ENCODE measurements around the gene CEL. TPM values are rescaled to one million over a fixed set of nuclear protein-coding genes. Genes with fewer than 3 reads are reported as not detected.

CEL gene
- total RNA-seq, 1 experiment from 2014 or later = 3.6 TPM

DNA sequence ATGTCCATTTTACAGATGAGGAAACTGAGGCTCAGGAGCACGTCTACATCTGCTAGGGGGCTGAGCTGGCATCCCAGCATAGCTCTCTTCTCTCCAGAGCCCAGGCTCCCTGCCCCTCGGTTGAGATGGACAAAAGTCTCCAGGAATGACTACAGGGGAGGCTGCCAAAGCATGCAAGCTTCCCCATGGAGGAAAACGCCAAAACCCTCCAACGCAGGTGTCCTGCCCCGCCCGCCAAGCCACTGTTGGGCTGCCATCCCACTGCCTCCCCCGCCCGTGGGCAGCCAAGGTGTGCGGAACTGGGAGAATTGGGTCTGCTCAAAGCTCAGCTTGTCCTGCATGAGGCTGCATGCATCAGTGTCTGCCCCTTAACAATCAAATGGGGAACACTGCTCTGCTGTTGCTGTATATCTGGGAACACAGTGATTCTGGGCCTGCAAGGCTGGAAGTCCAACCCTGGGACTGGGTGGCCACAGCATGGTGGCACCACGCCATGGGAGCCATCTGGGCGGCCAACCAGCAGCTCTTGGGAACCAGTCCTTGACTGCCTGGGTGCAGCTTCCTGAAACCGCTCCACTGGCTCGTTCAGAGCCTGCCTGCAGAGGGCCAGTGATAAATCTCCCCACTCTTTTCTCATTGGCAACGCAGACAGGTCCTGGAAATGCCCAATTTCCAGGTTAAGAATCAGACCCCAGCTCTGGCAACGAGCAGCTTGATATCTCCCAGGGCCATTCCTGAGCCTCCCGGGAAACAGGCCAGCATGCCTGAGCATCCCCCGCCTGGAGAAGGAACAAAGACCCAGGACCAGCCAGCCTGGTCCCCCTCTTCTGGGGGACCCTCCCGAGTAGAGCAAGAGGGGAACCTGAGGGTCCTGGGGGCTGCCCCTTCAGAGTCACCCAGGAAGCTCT, 55.7 kb downstream of the CEL start:
- H2AFZ ChIP-seq (ENCODE audit: low read length) = no peak overlapping the region
- H3K27me3 Mint-ChIP-seq (ENCODE audit: low read depth) = peaks cover 40% of the 10 kb centered on the region
- no peak overlapping the region for H3K4ac ChIP-seq (ENCODE audit: low read depth, low read length)
- H3K27ac ChIP-seq (ENCODE audit: insufficient read length, low read depth, low read length) = no peak overlapping the region
- H3K79me2 ChIP-seq (ENCODE audit: insufficient read depth, low read length) = no peaks in the 10 kb centered on the region
- WGBS (ENCODE audit: extremely low coverage, insufficient read length, low lambda C conversion rate) = no CpG with 5 or more reads among the region's 18 CpGs
- H3K9ac ChIP-seq (ENCODE audit: extremely low read depth, insufficient read length, low read length) = no peak overlapping the region
- no peaks in the 10 kb centered on the region; a peak in 1 of 7 replicates for H3K36me3 Mint-ChIP-seq (ENCODE audit: insufficient read depth in 1 of 3, low read depth in 3 of 3)
- H3K27me3 ChIP-seq (ENCODE audit: insufficient read depth, low read length) = peaks cover 8% of the 10 kb centered on the region; the same call in 1 of the 2 replicates
- H3K14ac ChIP-seq (ENCODE audit: insufficient read depth, low read length) = no peak overlapping the region
- peaks cover 11 to 31% of the 10 kb centered on the region in 2 experiments for H3K4me1 Mint-ChIP-seq
- H3K4me1 ChIP-seq (ENCODE audit: insufficient read depth, low read length) = peaks cover 3% of the 10 kb centered on the region; the same call in 1 of the 2 replicates
- no peak overlapping the region for H2BK15ac ChIP-seq (ENCODE audit: low read depth, low read length)
- no peak overlapping the region for H4K8ac ChIP-seq (replicated peaks; ENCODE audit: insufficient read length, low read depth, low read length)
- H2AK5ac ChIP-seq (ENCODE audit: insufficient read length, low read length) = no peak overlapping the region
- no peaks in the 10 kb centered on the region for H3K9me3 Mint-ChIP-seq
- no peak overlapping the region for H4K91ac ChIP-seq (ENCODE audit: insufficient read length, low read depth, low read length)
- H2BK20ac ChIP-seq (ENCODE audit: low read depth, low read length, poor library complexity, severe bottlenecking) = no peak overlapping the region
- no peak for DNase-seq
- no peak overlapping the region for H2BK5ac ChIP-seq (ENCODE audit: insufficient read length, low read length)
- no peak overlapping the region for H3K4me2 ChIP-seq (ENCODE audit: insufficient read depth, insufficient read length, low read length)
- no peak overlapping the region for H3T11ph ChIP-seq (ENCODE audit: low read length)
- H3K23ac ChIP-seq (ENCODE audit: insufficient read length, low read depth, low read length) = no peak overlapping the region
- H3K27ac Mint-ChIP-seq = peak overlapping the region in 1 of 3 experiments; percentile 80; a peak in 1 of 7 replicates
- H3K23me2 ChIP-seq (ENCODE audit: insufficient read length, low read depth, low read length, poor library complexity, severe bottlenecking) = peaks cover 9% of the 10 kb centered on the region
- H3K56ac ChIP-seq (ENCODE audit: insufficient read length, low read depth, low read length) = no peak overlapping the region
- no peak overlapping the region for H4K5ac ChIP-seq (ENCODE audit: insufficient read length, low read depth, low read length)
- no peak overlapping the region for H3K4me3 Mint-ChIP-seq
- H3K9me3 ChIP-seq (ENCODE audit: control insufficient read depth, low read depth, low read length) = no peaks in the 10 kb centered on the region
- H2BK120ac ChIP-seq (ENCODE audit: low read depth, low read length, poor library complexity, severe bottlenecking) = no peak overlapping the region
- no peak overlapping the region for H3K18ac ChIP-seq (ENCODE audit: insufficient read length, low read depth, low read length)
- no peaks in the 10 kb centered on the region for H3K79me1 ChIP-seq (ENCODE audit: insufficient read depth, low read depth, low read length, poor library complexity, severe bottlenecking)
- no peak overlapping the region for H2BK12ac ChIP-seq (ENCODE audit: insufficient read length, low read depth, low read length)
- TF ChIP-seq, protein P1, sequence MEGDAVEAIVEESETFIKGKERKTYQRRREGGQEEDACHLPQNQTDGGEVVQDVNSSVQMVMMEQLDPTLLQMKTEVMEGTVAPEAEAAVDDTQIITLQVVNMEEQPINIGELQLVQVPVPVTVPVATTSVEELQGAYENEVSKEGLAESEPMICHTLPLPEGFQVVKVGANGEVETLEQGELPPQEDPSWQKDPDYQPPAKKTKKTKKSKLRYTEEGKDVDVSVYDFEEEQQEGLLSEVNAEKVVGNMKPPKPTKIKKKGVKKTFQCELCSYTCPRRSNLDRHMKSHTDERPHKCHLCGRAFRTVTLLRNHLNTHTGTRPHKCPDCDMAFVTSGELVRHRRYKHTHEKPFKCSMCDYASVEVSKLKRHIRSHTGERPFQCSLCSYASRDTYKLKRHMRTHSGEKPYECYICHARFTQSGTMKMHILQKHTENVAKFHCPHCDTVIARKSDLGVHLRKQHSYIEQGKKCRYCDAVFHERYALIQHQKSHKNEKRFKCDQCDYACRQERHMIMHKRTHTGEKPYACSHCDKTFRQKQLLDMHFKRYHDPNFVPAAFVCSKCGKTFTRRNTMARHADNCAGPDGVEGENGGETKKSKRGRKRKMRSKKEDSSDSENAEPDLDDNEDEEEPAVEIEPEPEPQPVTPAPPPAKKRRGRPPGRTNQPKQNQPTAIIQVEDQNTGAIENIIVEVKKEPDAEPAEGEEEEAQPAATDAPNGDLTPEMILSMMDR (conservative IDR thresholded peaks at IDR 0.05) = no peak
- H4K20me1 ChIP-seq (ENCODE audit: control insufficient read depth, insufficient read depth, insufficient read length) = peaks cover 8% of the 10 kb centered on the region
